HCT116 (cell line): ENCODE measurements around the gene MAP4K2.

Experiments used
- CEBPB ChIP-seq: IDR thresholded peaks from 2 replicates; pipeline ENCODE4 v1.6.1; 2012; ENCODE audit warnings: low read depth
- CTCF ChIP-seq, 3 experiments: fragments of 200-600 bp in 1 of 3; sonication (generic) in 1 of 3; IDR thresholded peaks in 2 of 3; conservative IDR thresholded peaks in 1 of 3; 2 replicates each; pipeline ENCODE4 v1.5.1; 2012 to 2017; ENCODE audit warnings: low read depth in 2 of 3, low read length in 2 of 3, antibody characterized with exemption in 1 of 3, borderline replicate concordance in 1 of 3, control low read depth in 1 of 3, mild to moderate bottlenecking in 1 of 3, mixed read lengths in 1 of 3, mixed run types in 1 of 3, moderate library complexity in 1 of 3; ENCODE audit not compliant: insufficient read depth in 1 of 3

- TF ChIP-seq CEBPB (no peak), CTCF (IDR thresholded peaks at IDR 0.05 in 2 of 3, conservative IDR thresholded peaks at IDR 0.05 in 1 of 3; ENCODE audit: borderline replicate concordance in 1 of 3, insufficient read depth in 1 of 3, low read depth in 2 of 3, low read length in 2 of 3) (no peak)
These were observed 36.1 kb downstream of the MAP4K2 start for GRCh38 chr11:64766881-64767280.
